Activated T-cell treated with anti-CD3 and anti-CD28 coated beads, Interleukin-2, amount 50 U/mL, for 1 hour (primary cell): ENCODE measurements around the gene WDR86.
A peak's percentile ranks its signal among the peaks of the same experiment; 100 is the strongest.

Experiments
- DNase-seq: peaks from one replicate; pipeline ENCODE4 v3.0.0-alpha.2; 2020

Gene WDR86

GRCh38 chr7:151389768-151390597 lies 19.9 kb downstream of the WDR86 start:
- no peak for DNase-seq

- DNase-seq, result no peak
Observed at GRCh38 chr7:151389096-151389767, 20.6 kb downstream of the WDR86 start.

GRCh38 chr7:151388430-151388829 lies 21.4 kb downstream of the WDR86 start:
- DNase-seq, result no peak

GRCh38 chr7:151388007-151388297 lies 21.9 kb downstream of the WDR86 start:
- DNase-seq, result no peak

GRCh38 chr7:151387161-151388006 lies 22.5 kb downstream of the WDR86 start:
- DNase-seq, result no peak

GRCh38 chr7:151386301-151387160 lies 23.3 kb downstream of the WDR86 start:
- DNase-seq, result no peak

- DNase-seq, result no peak
Observed at GRCh38 chr7:151385626-151386300, 24.1 kb downstream of the WDR86 start.

GRCh38 chr7:151384776-151385625 lies 24.8 kb downstream of the WDR86 start:
- DNase-seq, result no peak

GRCh38 chr7:151384352-151384697 lies 25.5 kb downstream of the WDR86 start:
- no peak for DNase-seq

- DNase-seq, result no peak
Observed at GRCh38 chr7:151383638-151384351, 26.0 kb downstream of the WDR86 start.

- peak; percentile 55 for DNase-seq
Observed at GRCh38 chr7:151382079-151382885, 27.6 kb downstream of the WDR86 start.

GRCh38 chr7:151381348-151382078 lies 28.3 kb downstream of the WDR86 start:
- DNase-seq, result peak; percentile 75

- DNase-seq, result no peak
Observed at GRCh38 chr7:151381098-151381347, 28.8 kb downstream of the WDR86 start.

- DNase-seq, result no peak
Observed at GRCh38 chr7:151380199-151381097, 29.4 kb downstream of the WDR86 start.

- DNase-seq, result no peak
Observed at GRCh38 chr7:151379534-151380198, 30.2 kb downstream of the WDR86 start.

- no peak for DNase-seq
Observed at GRCh38 chr7:151379193-151379520, 30.7 kb downstream of the WDR86 start.

GRCh38 chr7:151378496-151379192 lies 31.2 kb downstream of the WDR86 start:
- DNase-seq, result peak; percentile 6
